HG03354 (cell line): ENCODE results near the gene RTN4RL1.
A peak's percentile ranks its signal among the peaks of the same experiment; 100 is the strongest.

Source experiments
- ATAC-seq: cut with Tn5 transposase; IDR thresholded peaks from one replicate; pipeline ENCODE4 v1.9.1; 2021; ENCODE audit warnings: mild to moderate bottlenecking; ENCODE audit not compliant: unreplicated experiment, poor library complexity, severe bottlenecking

Gene RTN4RL1

GRCh38 chr17:2049333-2050299 lies 24.5 kb upstream of the RTN4RL1 start:
- peak; percentile 53 for ATAC-seq

GRCh38 chr17:2048805-2049204 lies 23.7 kb upstream of the RTN4RL1 start:
- no peak for ATAC-seq

GRCh38 chr17:2047590-2047989 lies 22.5 kb upstream of the RTN4RL1 start:
- ATAC-seq = no peak

- no peak for ATAC-seq
Measured at GRCh38 chr17:2044263-2044894, 19.2 kb upstream of the RTN4RL1 start.

- no peak for ATAC-seq
Measured at GRCh38 chr17:2043785-2044184, 18.7 kb upstream of the RTN4RL1 start.

GRCh38 chr17:2042933-2043332 lies 17.8 kb upstream of the RTN4RL1 start:
- no peak for ATAC-seq

GRCh38 chr17:2042390-2042847 lies 17.3 kb upstream of the RTN4RL1 start:
- no peak for ATAC-seq

GRCh38 chr17:2041561-2042389 lies 16.6 kb upstream of the RTN4RL1 start, which contains the start of gene OVCA2:
TSS of gene OVCA2 (plus strand) at chr17:2042022. CDS start at chr17:2042048, 26 bp downstream.
- ATAC-seq = peak; percentile 94

DNA sequence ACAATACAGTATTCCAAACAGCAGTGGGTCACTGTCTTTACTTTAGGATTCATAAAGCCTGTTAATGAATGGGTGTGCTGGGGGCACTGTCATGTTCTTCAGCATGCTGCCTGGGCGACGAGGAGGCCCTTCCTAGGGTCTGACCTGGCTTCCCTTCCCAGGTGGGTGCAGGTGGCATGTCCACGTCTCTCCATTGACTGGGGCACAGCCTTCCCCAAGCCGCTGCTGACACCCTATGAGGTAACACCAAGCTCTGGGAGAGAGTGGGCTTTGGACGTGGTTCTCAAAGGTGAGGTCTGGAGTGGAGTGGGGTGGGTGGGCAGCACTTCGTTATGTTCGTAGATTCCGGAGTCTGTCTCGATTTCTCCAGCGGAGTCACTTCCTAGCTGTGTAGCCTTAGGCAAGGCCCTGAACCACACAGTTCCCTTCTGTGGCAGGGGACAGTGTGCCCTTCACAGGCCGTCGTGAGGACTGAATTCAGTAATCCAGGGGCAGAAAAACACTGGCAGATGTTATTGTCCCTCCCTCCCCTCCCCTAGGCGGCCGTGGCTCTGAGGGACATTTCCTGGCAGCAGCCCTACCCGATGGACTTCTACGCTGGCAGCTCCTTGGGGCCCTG lies 15.9 kb upstream of the RTN4RL1 start:
- ATAC-seq = no peak

- ATAC-seq = no peak
Measured at GRCh38 chr17:2040219-2040827, 15.2 kb upstream of the RTN4RL1 start.

GRCh38 chr17:2037155-2037554 lies 12.0 kb upstream of the RTN4RL1 start:
- ATAC-seq = no peak

- no peak for ATAC-seq
Measured at GRCh38 chr17:2035541-2036488, 10.7 kb upstream of the RTN4RL1 start.

DNA sequence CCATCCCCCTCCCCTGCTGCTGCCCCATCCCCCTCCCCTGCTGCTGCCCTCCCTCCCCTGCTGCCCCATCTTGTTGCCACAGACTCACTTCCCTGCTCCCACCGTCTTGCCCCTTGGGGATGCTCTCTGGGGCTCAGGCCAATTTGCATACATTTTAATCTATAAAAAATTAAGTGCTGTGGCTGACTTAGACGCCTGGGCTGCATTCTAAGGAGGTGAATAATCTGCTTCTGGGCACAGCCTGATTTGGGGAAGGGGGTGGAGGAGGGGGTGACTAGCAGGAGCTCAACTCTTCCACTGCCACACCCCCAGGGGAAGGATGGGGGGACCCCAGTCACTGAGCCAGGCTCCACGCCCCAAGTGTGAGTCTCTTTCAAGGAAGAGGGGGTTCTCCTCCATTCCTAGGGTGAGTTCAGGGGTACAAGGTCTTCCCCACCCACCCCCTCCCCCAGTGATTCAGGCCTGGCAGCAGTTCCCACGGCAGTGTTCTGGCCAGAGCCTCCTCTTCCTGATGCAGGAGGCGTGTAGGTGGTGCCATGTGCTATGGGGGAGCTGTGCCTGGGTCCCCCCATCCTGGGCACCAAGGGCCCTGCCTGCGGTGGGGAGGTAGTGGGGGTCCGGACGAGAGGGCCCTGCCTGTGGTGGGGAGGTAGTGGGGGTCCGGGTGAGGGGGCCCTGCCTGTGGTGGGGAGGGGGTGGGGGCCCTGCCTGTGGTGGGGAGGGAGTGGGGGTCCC lies 9.8 kb upstream of the RTN4RL1 start:
- no peak for ATAC-seq

- no peak for ATAC-seq
Measured at GRCh38 chr17:2034157-2034556, 9.0 kb upstream of the RTN4RL1 start.

GRCh38 chr17:2033153-2033552 lies 8.0 kb upstream of the RTN4RL1 start:
- no peak for ATAC-seq

DNA sequence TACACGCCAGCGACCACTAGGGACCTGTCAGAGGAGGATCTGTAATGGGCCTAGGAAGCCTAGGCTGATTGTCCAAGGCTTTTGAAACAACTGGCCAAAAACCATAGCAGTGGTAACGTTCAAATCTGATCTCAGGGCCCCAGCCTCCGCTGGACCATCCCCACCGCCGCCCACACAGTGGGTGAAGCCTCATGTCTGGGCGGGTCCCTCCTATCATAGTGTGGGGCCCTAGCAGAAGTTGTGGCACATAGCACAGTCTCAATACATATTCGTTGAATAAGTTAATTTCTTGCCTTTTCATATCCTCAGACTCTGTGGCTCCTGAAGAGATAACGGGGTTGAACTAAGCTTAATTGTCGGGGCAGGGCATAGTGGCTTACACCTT lies 5.6 kb upstream of the RTN4RL1 start:
- ATAC-seq = peak; percentile 10

GRCh38 chr17:2029911-2030778 lies 5.0 kb upstream of the RTN4RL1 start, which contains the start of gene DPH1:
TSS of gene DPH1 (plus strand) at chr17:2030153. CDS start at chr17:2030170, 17 bp downstream.
- ATAC-seq = peak; percentile 79
